Sigmoid colon (tissue), 7 donors: ENCODE results near the gene SLC34A3. TPM values are rescaled to one million over a fixed set of nuclear protein-coding genes. Genes with fewer than 3 reads are reported as not detected.

Experiments
- DNase-seq: peaks from one replicate; pipeline ENCODE4 v3.0.0-alpha.2; 2019
- H3K27ac ChIP-seq, 4 donors: fragments of 200-600 bp; sonication (generic); one replicate each; pipeline ENCODE4 v1.5.1; 2016 to 2019; ENCODE audit warnings: mild to moderate bottlenecking in 1 of 4
- H3K27me3 ChIP-seq, 3 donors: fragments of 200-600 bp; sonication (generic); one replicate each; pipeline ENCODE4 v1.5.1; 2019; ENCODE audit warnings: mild to moderate bottlenecking in 1 of 3
- H3K36me3 ChIP-seq, 4 donors: fragments of 200-600 bp; sonication (generic); one replicate each; pipeline ENCODE4 v1.5.1; 2016 to 2019
- H3K4me1 ChIP-seq, 4 donors: fragments of 200-600 bp; sonication (generic); one replicate each; pipeline ENCODE4 v1.5.1; 2017 to 2019
- H3K4me3 ChIP-seq, 4 donors: fragments of 200-600 bp; sonication (generic); one replicate each; pipeline ENCODE4 v1.5.1; 2017 to 2019; ENCODE audit warnings: mild to moderate bottlenecking in 2 of 4, moderate library complexity in 1 of 4
- H3K9me3 ChIP-seq, 4 donors: fragments of 200-600 bp in 3 of 4; sonication (generic) in 3 of 4; one replicate each; pipeline versions ENCODE4 v1.5.1 to v1.6.1; 2013 to 2019
- EP300 ChIP-seq, 4 donors: sonication (generic); formaldehyde crosslinking; IDR thresholded peaks; one replicate each; pipeline ENCODE4 v1.6.1; 2017; ENCODE audit warnings: antibody characterized with exemption in 4 of 4
- POLR2A ChIP-seq, 2 donors: fragments of 450-650 bp; IDR thresholded peaks; one replicate each; pipeline ENCODE4 v1.6.1; 2016; ENCODE audit warnings: antibody characterized with exemption in 2 of 2, mild to moderate bottlenecking in 2 of 2, moderate library complexity in 2 of 2
- POLR2AphosphoS5 ChIP-seq, 4 donors: sonication (generic); formaldehyde crosslinking; IDR thresholded peaks; one replicate each; pipeline ENCODE4 v1.6.1; 2017; ENCODE audit warnings: antibody characterized with exemption in 4 of 4
- WGBS, 2 donors: extraction: QIAGEN DNeasy Blood & Tissue Kit; methylation state at CpG; one replicate each; pipeline ENCODE4 v1.1.7; 2013; 5-methylcytosine and 5-hydroxymethylcytosine counted together
- intact Hi-C: fragments of 100-400 bp; cut with DNase I; formaldehyde crosslinking; loops from one replicate; pipeline ENCODE4 v1.15.1; 2023
- polyA plus RNA-seq, 3 donors: library from polyadenylated mRNA; stranded (reverse); fragments of 200-250 nt; gene quantifications; one replicate each; pipeline ENCODE4 v1.2.3, GENCODE V29; 2013
- total RNA-seq, 4 donors: library from RNA; depleted of rRNA; stranded (reverse); fragments of >200 nt; gene quantifications; one replicate each; pipeline ENCODE4 v1.1.0, GENCODE V29; 2016
- TF ChIP-seq, protein P1 (sequence below), 4 experiments: fragments of 450-650 bp in 3 of 4; fragments of 200-600 bp in 1 of 4; IDR thresholded peaks; one replicate each; pipeline ENCODE4 v1.5.1; 2016 to 2019; ENCODE audit warnings: antibody characterized with exemption in 4 of 4, mild to moderate bottlenecking in 3 of 4, moderate library complexity in 2 of 4
- donor health status: healthy with polysubstance abuse.
- donor health status: Bipolar disorder and iron deficiency.
- donor health status: healthy.

The SLC34A3 gene
- total and polyA plus RNA-seq, 7 donors = not detected

DNA sequence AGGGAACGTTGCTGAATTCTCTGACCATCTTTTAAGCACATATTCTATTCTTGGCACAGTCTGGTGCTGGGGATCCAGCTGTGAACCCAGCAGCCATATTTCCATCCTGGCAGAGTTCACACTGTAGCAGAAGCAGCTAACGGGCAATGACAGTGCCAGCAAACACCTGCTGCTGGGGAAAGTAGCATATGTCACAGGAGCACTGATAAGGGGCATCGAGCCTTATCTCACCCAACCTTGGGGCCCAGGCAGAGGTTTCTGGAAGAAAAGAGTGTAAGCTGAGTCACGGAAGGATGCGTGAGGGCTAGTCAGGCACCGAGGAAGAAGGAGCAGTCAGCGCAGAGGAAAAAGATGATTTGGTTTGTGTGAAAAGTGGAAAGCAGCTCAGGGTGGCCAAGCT, 24.1 kb upstream of the SLC34A3 start:
- no peak overlapping the region for H3K27ac ChIP-seq
- H3K9me3 ChIP-seq = no peaks in the 10 kb centered on the region
- peaks cover 0 to 8% (median 0%) of the 10 kb centered on the region in 4 donors for H3K36me3 ChIP-seq
- TF ChIP-seq EP300 (IDR thresholded peaks at IDR 0.05) (no peak), POLR2A (IDR thresholded peaks at IDR 0.05) (no peak)
- TF ChIP-seq, protein P1, sequence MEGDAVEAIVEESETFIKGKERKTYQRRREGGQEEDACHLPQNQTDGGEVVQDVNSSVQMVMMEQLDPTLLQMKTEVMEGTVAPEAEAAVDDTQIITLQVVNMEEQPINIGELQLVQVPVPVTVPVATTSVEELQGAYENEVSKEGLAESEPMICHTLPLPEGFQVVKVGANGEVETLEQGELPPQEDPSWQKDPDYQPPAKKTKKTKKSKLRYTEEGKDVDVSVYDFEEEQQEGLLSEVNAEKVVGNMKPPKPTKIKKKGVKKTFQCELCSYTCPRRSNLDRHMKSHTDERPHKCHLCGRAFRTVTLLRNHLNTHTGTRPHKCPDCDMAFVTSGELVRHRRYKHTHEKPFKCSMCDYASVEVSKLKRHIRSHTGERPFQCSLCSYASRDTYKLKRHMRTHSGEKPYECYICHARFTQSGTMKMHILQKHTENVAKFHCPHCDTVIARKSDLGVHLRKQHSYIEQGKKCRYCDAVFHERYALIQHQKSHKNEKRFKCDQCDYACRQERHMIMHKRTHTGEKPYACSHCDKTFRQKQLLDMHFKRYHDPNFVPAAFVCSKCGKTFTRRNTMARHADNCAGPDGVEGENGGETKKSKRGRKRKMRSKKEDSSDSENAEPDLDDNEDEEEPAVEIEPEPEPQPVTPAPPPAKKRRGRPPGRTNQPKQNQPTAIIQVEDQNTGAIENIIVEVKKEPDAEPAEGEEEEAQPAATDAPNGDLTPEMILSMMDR (IDR thresholded peaks at IDR 0.05) = no peak
- WGBS, 2 donors = 65 to 85% methylated on average over 7 of the region's 7 CpGs
- intact Hi-C loops = loop anchor here (5.0 kb wide), 1 partner anchor 46 kb away; the partner anchor contains the start of gene STPG3
- peaks cover 0 to 50% (median 48%) of the 10 kb centered on the region in 4 donors for H3K4me1 ChIP-seq
- no peaks in the 10 kb centered on the region for H3K27me3 ChIP-seq
- peak overlapping the region in 2 of 4 donors; percentile 93 to 99 for H3K4me3 ChIP-seq
- no peak for DNase-seq

DNA sequence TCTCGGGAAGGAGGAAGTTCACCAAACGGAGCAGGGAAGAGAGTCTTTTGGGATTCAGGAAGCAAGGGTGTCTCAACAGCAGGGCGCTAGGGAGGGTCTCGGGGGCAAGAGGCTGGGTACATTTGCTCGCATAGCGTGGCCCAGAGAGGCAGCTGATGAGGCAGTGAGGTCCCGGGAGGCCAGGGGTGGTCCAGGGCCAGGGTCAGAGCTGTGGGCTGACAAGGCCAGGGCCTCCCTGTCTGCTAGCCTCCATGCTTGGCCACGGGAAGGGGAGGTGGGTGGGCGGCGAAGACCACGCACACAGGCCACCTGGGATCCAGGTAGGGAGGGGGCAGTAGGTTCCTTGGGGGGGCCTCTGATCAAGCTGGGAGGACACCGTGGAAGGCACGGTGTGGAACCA, 19.2 kb upstream of the SLC34A3 start:
- DNase-seq = no peak
- Histone ChIP-seq H3K36me3 (peaks cover 0 to 23% (median 0%) of the 10 kb centered on the region in 4 donors), H3K4me3 (no peak overlapping the region), H3K4me1 (peaks cover 0 to 7% (median 7%) of the 10 kb centered on the region in 4 donors), H3K9me3 (no peaks in the 10 kb centered on the region), H3K27ac (no peak overlapping the region), H3K27me3 (no peaks in the 10 kb centered on the region)
- WGBS, 2 donors = 86 to 91% methylated on average over 13 of the region's 13 CpGs
- intact Hi-C loops = no loop called here
- TF ChIP-seq POLR2AphosphoS5 (IDR thresholded peaks at IDR 0.05) = no peak
- no peak for TF ChIP-seq EP300 (IDR thresholded peaks at IDR 0.05)
- no peak for TF ChIP-seq POLR2A (IDR thresholded peaks at IDR 0.05)
- TF ChIP-seq, protein P1 (IDR thresholded peaks at IDR 0.05) = no peak

DNA sequence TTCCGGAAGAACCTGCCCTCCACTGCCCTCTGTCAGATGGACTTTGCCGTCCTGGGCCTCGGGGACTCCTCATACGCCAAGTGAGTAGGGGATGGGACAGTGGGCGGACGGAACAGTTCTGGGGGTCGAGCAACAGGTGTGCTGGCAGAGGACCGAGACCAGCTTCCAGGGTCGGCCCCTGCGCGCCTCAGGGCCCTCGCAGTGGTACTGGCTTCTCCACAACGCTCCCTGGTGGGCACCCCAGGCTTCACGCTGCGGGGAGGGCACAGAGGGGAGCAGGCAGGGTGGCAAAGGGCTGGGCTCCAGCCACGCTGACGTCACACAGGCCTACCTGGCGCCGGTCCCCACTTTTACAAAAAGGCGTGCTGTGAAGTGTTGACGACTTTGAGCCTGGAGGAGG, 18.2 kb upstream of the SLC34A3 start:
- Histone ChIP-seq H3K27ac (no peak overlapping the region), H3K9me3 (no peaks in the 10 kb centered on the region), H3K4me1 (peaks cover 0 to 5% (median 0%) of the 10 kb centered on the region in 4 donors), H3K27me3 (no peaks in the 10 kb centered on the region), H3K4me3 (no peak overlapping the region), H3K36me3 (peaks cover 0 to 22% (median 0%) of the 10 kb centered on the region in 4 donors)
- TF ChIP-seq, protein P1 (IDR thresholded peaks at IDR 0.05) = no peak
- no peak for TF ChIP-seq POLR2AphosphoS5 (IDR thresholded peaks at IDR 0.05)
- intact Hi-C loops = no loop called here
- 81 to 89% methylated on average over 21 of the region's 21 CpGs for WGBS, 2 donors
- DNase-seq = no peak

DNA sequence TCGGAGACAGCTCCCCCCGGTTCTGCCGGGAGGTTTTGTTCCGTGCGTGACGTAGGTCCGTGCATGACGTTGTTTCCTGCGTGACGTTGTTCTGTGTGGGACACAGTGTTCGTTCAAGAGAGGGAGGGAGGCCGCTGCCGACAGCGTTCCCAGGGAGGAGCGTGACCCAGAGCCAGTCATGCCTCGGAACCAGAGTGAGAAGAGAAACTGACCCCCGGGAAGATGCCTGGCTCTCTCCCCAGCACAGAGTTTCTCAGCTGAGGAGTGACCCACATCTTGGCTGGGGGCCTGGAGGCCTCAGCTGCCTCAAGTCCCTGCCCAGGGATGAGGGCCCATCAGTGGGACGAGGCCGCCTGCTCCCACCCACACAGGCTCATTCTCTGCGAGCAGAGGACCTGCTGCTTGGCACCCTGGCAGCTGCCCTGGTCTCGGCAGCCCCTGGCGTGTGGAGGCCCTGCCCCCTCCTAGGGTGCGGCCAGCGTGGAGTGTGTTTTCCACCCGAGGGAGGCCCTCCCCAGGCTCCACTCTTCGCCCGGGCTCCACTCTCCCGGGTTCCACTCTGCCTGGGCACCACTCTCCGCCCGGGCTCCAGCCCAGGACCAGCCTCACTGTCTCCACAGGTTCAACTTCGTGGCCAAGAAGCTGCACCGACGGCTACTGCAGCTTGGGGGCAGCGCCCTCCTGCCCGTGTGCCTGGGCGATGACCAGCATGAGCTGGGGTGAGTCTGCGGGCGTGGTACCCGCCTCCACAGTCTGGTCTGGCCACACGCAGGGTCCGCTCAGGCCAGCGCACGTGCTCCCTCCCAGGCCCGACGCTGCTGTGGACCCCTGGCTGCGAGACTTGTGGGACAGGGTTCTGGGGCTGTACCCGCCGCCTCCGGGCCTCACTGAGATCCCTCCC, 17.3 kb upstream of the SLC34A3 start:
- no peak overlapping the region for H3K4me3 ChIP-seq
- DNase-seq = no peak
- H3K27ac ChIP-seq = no peak overlapping the region
- H3K9me3 ChIP-seq = no peaks in the 10 kb centered on the region
- H3K27me3 ChIP-seq = no peaks in the 10 kb centered on the region
- H3K4me1 ChIP-seq = peaks cover 0 to 5% (median 0%) of the 10 kb centered on the region in 4 donors
- intact Hi-C loops = no loop called here
- TF ChIP-seq EP300 (IDR thresholded peaks at IDR 0.05) (no peak), POLR2A (IDR thresholded peaks at IDR 0.05) (no peak), POLR2AphosphoS5 (IDR thresholded peaks at IDR 0.05) (no peak)
- TF ChIP-seq, protein P1 (IDR thresholded peaks at IDR 0.05) = no peak
- 88 to 93% methylated on average over 49 of the region's 49 CpGs for WGBS, 2 donors
- peaks cover 0 to 20% (median 0%) of the 10 kb centered on the region in 4 donors for H3K36me3 ChIP-seq
